Limb (tissue), 2 donors: Measurements from ENCODE around the gene ZDHHC18.
A peak's percentile ranks its signal among the peaks of the same experiment; 100 is the strongest.

ENCODE experiments used
- DNase-seq, 2 donors: peaks; one replicate each; pipeline ENCODE4 v3.0.0-alpha.2; 2016; ENCODE audit errors: extremely low spot score in 2 of 2

ZDHHC18 gene

DNA sequence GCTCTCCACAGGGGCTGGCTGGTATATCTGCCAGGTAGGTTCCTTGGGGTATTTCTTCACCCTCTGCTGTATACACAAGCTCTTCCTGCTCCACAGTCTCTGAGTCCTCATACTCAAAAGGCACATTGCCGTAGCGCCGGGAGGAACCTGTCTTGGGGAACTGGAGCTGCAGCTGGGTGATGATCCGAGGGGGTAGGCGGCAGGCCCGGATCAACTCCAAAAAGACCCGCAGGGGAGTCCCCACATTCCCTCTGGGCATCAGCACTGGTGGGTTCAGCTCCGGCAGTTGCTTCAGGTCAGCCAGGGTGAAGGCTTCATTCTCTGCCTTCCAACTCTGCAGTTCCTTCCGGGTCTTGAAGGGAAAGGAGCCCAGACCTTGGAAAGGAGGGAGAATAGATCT, 70.9 kb downstream of the ZDHHC18 start:
- no peak for DNase-seq

DNA sequence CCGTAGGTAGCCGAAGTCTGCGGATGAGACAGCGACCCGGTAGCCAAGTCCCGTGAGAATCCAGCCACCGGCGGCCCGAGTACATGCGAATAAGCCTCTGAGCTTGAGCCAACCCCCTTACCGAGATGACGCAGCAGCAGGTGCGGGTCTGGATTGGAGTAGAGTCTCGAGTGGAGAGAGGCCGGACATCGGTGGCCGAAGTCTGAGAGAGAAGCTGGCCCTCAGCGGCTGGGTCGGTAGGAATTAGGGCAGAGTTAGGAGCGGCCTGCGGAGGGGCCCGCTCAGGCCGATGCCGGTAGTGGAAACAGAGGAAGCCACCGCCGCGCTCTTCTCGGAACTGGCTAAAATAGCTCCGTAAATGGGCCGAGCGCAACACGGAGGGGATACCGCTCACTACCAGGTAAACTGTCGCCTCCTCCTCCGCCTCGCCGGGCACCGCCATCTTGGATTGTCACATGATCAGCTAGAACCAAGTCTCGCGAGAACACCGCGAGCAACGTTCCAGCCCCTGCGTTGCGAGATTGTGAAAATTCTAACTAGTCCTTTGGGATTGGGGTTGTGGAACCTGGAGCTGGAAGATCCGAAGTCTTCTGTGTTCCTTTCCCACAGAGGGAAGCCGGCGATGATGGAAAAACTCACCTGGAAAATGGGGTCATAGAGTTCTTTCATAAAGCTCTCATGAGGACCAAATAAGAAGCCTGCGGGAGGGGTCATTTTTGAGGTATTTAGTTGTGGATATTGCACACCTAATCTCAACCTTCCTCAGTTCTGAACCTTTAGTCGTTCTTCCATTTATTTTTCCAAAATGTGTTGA, 73.7 kb downstream of the ZDHHC18 start, which contains the start of gene GPATCH3:
TSS of gene GPATCH3 (minus strand) at position 467 of the 814 bp plus-strand sequence. CDS start at position 442, 25 bp downstream.
- peak; percentile 92 for DNase-seq

DNA sequence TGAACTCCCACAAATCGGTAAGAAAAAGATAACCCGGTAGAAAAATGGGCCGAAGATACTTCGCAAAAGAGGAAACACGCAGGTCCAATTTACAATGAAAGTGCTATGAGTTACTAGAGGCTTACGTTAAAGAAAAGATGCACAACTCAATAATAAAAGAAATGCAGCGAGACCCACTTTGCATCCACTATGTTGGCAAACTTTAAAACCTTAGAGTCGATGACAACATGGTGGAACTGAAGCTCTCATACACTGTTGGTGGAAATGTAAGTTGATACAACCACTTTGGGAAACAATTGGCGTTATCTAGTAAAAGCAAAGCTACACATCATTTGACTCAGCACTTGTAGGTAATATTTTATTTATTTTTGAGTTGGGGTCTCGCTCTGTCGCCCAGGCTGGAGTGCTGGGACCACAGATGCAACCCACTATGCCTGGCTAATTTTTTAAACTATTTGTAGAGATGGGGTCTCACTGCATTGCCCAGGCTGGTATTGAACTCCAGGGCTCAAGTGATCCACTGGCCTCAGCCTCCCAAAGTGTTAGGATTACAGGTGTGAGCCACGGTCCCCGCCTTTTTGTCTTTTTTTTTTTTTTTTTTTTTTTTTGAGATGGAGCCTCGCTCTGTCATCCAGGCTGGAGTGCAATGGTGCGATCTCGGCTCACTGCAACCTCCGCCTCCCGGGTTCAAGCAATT, 74.5 kb downstream of the ZDHHC18 start:
- no peak for DNase-seq
